ENCODE results near the gene ROBO2. TPM values are rescaled to one million over a fixed set of nuclear protein-coding genes. Genes with fewer than 3 reads are reported as not detected.

Gene ROBO2
- total and polyA plus RNA-seq, 4 experiments from 2014 or later, result not detected

- Mint-ChIP-seq H3K27me3 (no peaks in the 10 kb centered on the region), H3K4me1 (no peaks in the 10 kb centered on the region), H3K27ac (no peak overlapping the region), H3K4me3 (no peak overlapping the region), H3K36me3 (no peaks in the 10 kb centered on the region), H3K9me3 (peaks cover 2 to 18% (median 6%) of the 10 kb centered on the region in 8 donors)
- intact Hi-C loops (cut with micrococcal nuclease), result no loop called here
- no peak overlapping the region for H3K4me3 ChIP-seq (ENCODE audit: low read length in 2 of 2)
- H3K36me3 ChIP-seq (ENCODE audit: insufficient read depth, low read length), result no peaks in the 10 kb centered on the region
- POLR2A ChIA-PET (ENCODE audit: partially characterized antibody), result no interaction called here
- H3K27ac ChIP-seq (ENCODE audit: low read depth, low read length), result no peak overlapping the region
- no peaks in the 10 kb centered on the region for H3K4me1 ChIP-seq (ENCODE audit: insufficient read depth, low read length)
- no peak for DNase-seq
- H3K27me3 ChIP-seq (ENCODE audit: insufficient read depth, low read length), result no peaks in the 10 kb centered on the region
- CTCF ChIA-PET (ENCODE audit: partially characterized antibody), result no interaction called here
- no peaks in the 10 kb centered on the region for H3K9me3 ChIP-seq (ENCODE audit: control insufficient read depth in 1 of 2, low read length in 2 of 2)
Observed at GRCh38 chr3:77526573-77527113, 486.7 kb downstream of the ROBO2 start.

- Histone ChIP-seq H3K27ac (ENCODE audit: low read depth, low read length) (no peak overlapping the region), H3K9me3 (ENCODE audit: control insufficient read depth in 1 of 2, low read length in 2 of 2) (no peaks in the 10 kb centered on the region), H3K36me3 (ENCODE audit: insufficient read depth, low read length) (no peaks in the 10 kb centered on the region), H3K4me1 (ENCODE audit: insufficient read depth, low read length) (no peaks in the 10 kb centered on the region), H3K27me3 (ENCODE audit: insufficient read depth, low read length) (no peaks in the 10 kb centered on the region), H3K4me3 (ENCODE audit: low read length in 2 of 2) (no peak overlapping the region)
- Mint-ChIP-seq H3K4me1 (no peaks in the 10 kb centered on the region), H3K27me3 (no peaks in the 10 kb centered on the region), H3K27ac (no peak overlapping the region), H3K4me3 (no peak overlapping the region), H3K9me3 (peaks cover 0 to 13% (median 6%) of the 10 kb centered on the region in 8 donors), H3K36me3 (no peaks in the 10 kb centered on the region)
- ChIA-PET POLR2A (ENCODE audit: partially characterized antibody) (no interaction called here), CTCF (ENCODE audit: partially characterized antibody) (no interaction called here)
- DNase-seq, result no peak
- intact Hi-C loops (cut with micrococcal nuclease), result no loop called here
Observed at GRCh38 chr3:77529522-77529921, 489.6 kb downstream of the ROBO2 start.

- CTCF ChIA-PET (ENCODE audit: partially characterized antibody), result no interaction called here
- Histone ChIP-seq H3K27me3 (ENCODE audit: insufficient read depth, low read length) (no peaks in the 10 kb centered on the region), H3K4me1 (ENCODE audit: insufficient read depth, low read length) (no peaks in the 10 kb centered on the region), H3K27ac (ENCODE audit: low read depth, low read length) (no peak overlapping the region), H3K9me3 (ENCODE audit: control insufficient read depth in 1 of 2, low read length in 2 of 2) (no peaks in the 10 kb centered on the region), H3K36me3 (ENCODE audit: insufficient read depth, low read length) (no peaks in the 10 kb centered on the region), H3K4me3 (ENCODE audit: low read length in 2 of 2) (no peak overlapping the region)
- intact Hi-C loops (cut with micrococcal nuclease), result no loop called here
- Mint-ChIP-seq H3K4me1 (no peaks in the 10 kb centered on the region), H3K27me3 (no peaks in the 10 kb centered on the region), H3K27ac (no peak overlapping the region), H3K9me3 (peaks cover 0 to 12% (median 6%) of the 10 kb centered on the region in 8 donors), H3K36me3 (no peaks in the 10 kb centered on the region), H3K4me3 (no peak overlapping the region)
- POLR2A ChIA-PET (ENCODE audit: partially characterized antibody), result no interaction called here
- no peak for DNase-seq
Observed at GRCh38 chr3:77530870-77531269, 491.0 kb downstream of the ROBO2 start.

GRCh38 chr3:77535116-77535515 lies 495.2 kb downstream of the ROBO2 start:
- Histone ChIP-seq H3K4me3 (ENCODE audit: low read length in 2 of 2) (no peak overlapping the region), H3K9me3 (ENCODE audit: control insufficient read depth in 1 of 2, low read length in 2 of 2) (peaks cover 0 to 4% of the 10 kb centered on the region in 2 donors), H3K4me1 (ENCODE audit: insufficient read depth, low read length) (no peaks in the 10 kb centered on the region), H3K27me3 (ENCODE audit: insufficient read depth, low read length) (no peaks in the 10 kb centered on the region), H3K27ac (ENCODE audit: low read depth, low read length) (no peak overlapping the region), H3K36me3 (ENCODE audit: insufficient read depth, low read length) (no peaks in the 10 kb centered on the region)
- Mint-ChIP-seq H3K4me3 (no peak overlapping the region), H3K36me3 (no peaks in the 10 kb centered on the region), H3K27ac (no peak overlapping the region), H3K4me1 (no peaks in the 10 kb centered on the region), H3K27me3 (no peaks in the 10 kb centered on the region), H3K9me3 (peaks cover 0 to 18% (median 12%) of the 10 kb centered on the region in 8 donors)
- intact Hi-C loops (cut with micrococcal nuclease), result no loop called here
- ChIA-PET CTCF (ENCODE audit: partially characterized antibody) (no interaction called here), POLR2A (ENCODE audit: partially characterized antibody) (no interaction called here)
- no peak for DNase-seq

- H3K4me1 ChIP-seq (ENCODE audit: insufficient read depth, low read length), result no peaks in the 10 kb centered on the region
- CTCF ChIA-PET (ENCODE audit: partially characterized antibody), result no interaction called here
- H3K9me3 ChIP-seq (ENCODE audit: control insufficient read depth in 1 of 2, low read length in 2 of 2), result peaks cover 0 to 4% of the 10 kb centered on the region in 2 donors
- no peak overlapping the region for H3K4me3 ChIP-seq (ENCODE audit: low read length in 2 of 2)
- intact Hi-C loops (cut with micrococcal nuclease), result no loop called here
- POLR2A ChIA-PET (ENCODE audit: partially characterized antibody), result no interaction called here
- Mint-ChIP-seq H3K27me3 (no peaks in the 10 kb centered on the region), H3K4me1 (no peaks in the 10 kb centered on the region), H3K27ac (no peak overlapping the region), H3K9me3 (peaks cover 0 to 16% (median 10%) of the 10 kb centered on the region in 8 donors), H3K36me3 (no peaks in the 10 kb centered on the region), H3K4me3 (no peak overlapping the region)
- no peak for DNase-seq
- no peaks in the 10 kb centered on the region for H3K27me3 ChIP-seq (ENCODE audit: insufficient read depth, low read length)
- no peaks in the 10 kb centered on the region for H3K36me3 ChIP-seq (ENCODE audit: insufficient read depth, low read length)
- no peak overlapping the region for H3K27ac ChIP-seq (ENCODE audit: low read depth, low read length)
Observed at GRCh38 chr3:77536038-77536775, 496.3 kb downstream of the ROBO2 start.

- Mint-ChIP-seq H3K4me3 (no peak overlapping the region), H3K27ac (no peak overlapping the region), H3K36me3 (no peaks in the 10 kb centered on the region), H3K4me1 (no peaks in the 10 kb centered on the region), H3K27me3 (no peaks in the 10 kb centered on the region), H3K9me3 (peaks cover 4 to 21% (median 10%) of the 10 kb centered on the region in 8 donors)
- ChIA-PET CTCF (ENCODE audit: partially characterized antibody) (no interaction called here), POLR2A (ENCODE audit: partially characterized antibody) (no interaction called here)
- intact Hi-C loops (cut with micrococcal nuclease), result no loop called here
- Histone ChIP-seq H3K27me3 (ENCODE audit: insufficient read depth, low read length) (no peaks in the 10 kb centered on the region), H3K36me3 (ENCODE audit: insufficient read depth, low read length) (no peaks in the 10 kb centered on the region), H3K4me1 (ENCODE audit: insufficient read depth, low read length) (no peaks in the 10 kb centered on the region), H3K9me3 (ENCODE audit: control insufficient read depth in 1 of 2, low read length in 2 of 2) (peaks cover 0 to 4% of the 10 kb centered on the region in 2 donors), H3K4me3 (ENCODE audit: low read length in 2 of 2) (no peak overlapping the region), H3K27ac (ENCODE audit: low read depth, low read length) (no peak overlapping the region)
- DNase-seq, result no peak
Observed at GRCh38 chr3:77539014-77539413, 499.1 kb downstream of the ROBO2 start.

- Histone ChIP-seq H3K9me3 (ENCODE audit: control insufficient read depth in 1 of 2, low read length in 2 of 2) (peaks cover 0 to 4% of the 10 kb centered on the region in 2 donors), H3K36me3 (ENCODE audit: insufficient read depth, low read length) (no peaks in the 10 kb centered on the region), H3K27ac (ENCODE audit: low read depth, low read length) (no peak overlapping the region), H3K4me3 (ENCODE audit: low read length in 2 of 2) (no peak overlapping the region), H3K4me1 (ENCODE audit: insufficient read depth, low read length) (no peaks in the 10 kb centered on the region), H3K27me3 (ENCODE audit: insufficient read depth, low read length) (no peaks in the 10 kb centered on the region)
- no peak overlapping the region for H3K4me3 Mint-ChIP-seq
- no peak overlapping the region for H3K27ac Mint-ChIP-seq
- peaks cover 4 to 25% (median 12%) of the 10 kb centered on the region in 8 donors for H3K9me3 Mint-ChIP-seq
- intact Hi-C loops (cut with micrococcal nuclease), result no loop called here
- H3K27me3 Mint-ChIP-seq, result no peaks in the 10 kb centered on the region
- H3K4me1 Mint-ChIP-seq, result no peaks in the 10 kb centered on the region
- no peak for DNase-seq
- POLR2A ChIA-PET (ENCODE audit: partially characterized antibody), result no interaction called here
- CTCF ChIA-PET (ENCODE audit: partially characterized antibody), result no interaction called here
- no peaks in the 10 kb centered on the region for H3K36me3 Mint-ChIP-seq
Observed at GRCh38 chr3:77539677-77540076, 499.8 kb downstream of the ROBO2 start.

Measured in CD4-positive, alpha-beta memory T cell (primary cell).